ENCODE results near the gene PRKN. TPM values are rescaled to one million over a fixed set of nuclear protein-coding genes. Genes with fewer than 3 reads are reported as not detected.

The PRKN gene
- total and polyA plus RNA-seq, 2 experiments from 2014 or later: 0.10 to 0.84 TPM

GRCh38 chr6:161446296-161446925, 1281.2 kb downstream of the PRKN start:
- H3K27ac ChIP-seq (ENCODE audit: low read depth): no peak overlapping the region

More at GRCh38 chr6:161446296-161446925, 1281.2 kb downstream of the PRKN start:
- no peaks in the 10 kb centered on the region for H3K36me3 ChIP-seq (ENCODE audit: insufficient read depth)
- peaks cover 8% of the 10 kb centered on the region; the same call in 1 of the 2 replicates for H3K27me3 ChIP-seq (ENCODE audit: insufficient read depth)
- Mint-ChIP-seq H3K4me1 (peaks cover 18% of the 10 kb centered on the region), H3K27me3 (ENCODE audit: insufficient read depth, low read depth, poor library complexity) (peaks cover 11% of the 10 kb centered on the region), H3K36me3 (ENCODE audit: low read depth) (no peaks in the 10 kb centered on the region), H3K9me3 (no peaks in the 10 kb centered on the region; the same call in 2 of the 3 replicates), H3K4me3 (no peak overlapping the region), H3K27ac (no peak overlapping the region)
- H3K79me2 ChIP-seq (replicated peaks; ENCODE audit: insufficient read depth): no peaks in the 10 kb centered on the region
- no peaks in the 10 kb centered on the region for H3K9me2 ChIP-seq (ENCODE audit: insufficient read depth)
- no peaks in the 10 kb centered on the region for H3F3A ChIP-seq (replicated peaks; ENCODE audit: low read depth)
- no peak overlapping the region for H3K4me2 ChIP-seq
- TF ChIP-seq CTCF (conservative IDR thresholded peaks at IDR 0.05; ENCODE audit: low read depth in 2 of 2): no peak
- no peak for TF ChIP-seq POLR2AphosphoS5 (IDR thresholded peaks at IDR 0.05; ENCODE audit: low read depth)
- no peak for TF ChIP-seq EZH2 (IDR thresholded peaks at IDR 0.05; ENCODE audit: low read depth, unreplicated experiment)
- TF ChIP-seq CREB1 (CRISPR knock-in tag; IDR thresholded peaks at IDR 0.05; ENCODE audit: low read depth): no peak
- no peak for TF ChIP-seq REST (IDR thresholded peaks at IDR 0.05; ENCODE audit: unreplicated experiment)
- TF ChIP-seq ZNF331 (CRISPR knock-in tag; IDR thresholded peaks at IDR 0.05; ENCODE audit: low read depth): no peak
- no peak for TF ChIP-seq ZNF462 (CRISPR knock-in tag; IDR thresholded peaks at IDR 0.05)
- no peaks in the 10 kb centered on the region for H4K20me1 ChIP-seq (replicated peaks; ENCODE audit: insufficient read depth)
- peaks cover 10% of the 10 kb centered on the region; the same call in 1 of the 2 replicates for H3K4me1 ChIP-seq (ENCODE audit: insufficient read depth)
- DNase-seq (ENCODE audit: low spot score) (no peak), ATAC-seq (no peak)
- H2AFZ ChIP-seq: no peak overlapping the region
- no peak overlapping the region for H3K4me3 ChIP-seq

Measured in GM23338 (cell line).